ENCODE measurements around the gene HNRNPA0.

The HNRNPA0 gene

GRCh38 chr5:137706841-137707240, 47.3 kb downstream of the HNRNPA0 start:
- H2BK15ac ChIP-seq (ENCODE audit: low read depth, poor library complexity, severe bottlenecking), result no peak overlapping the region
- no peak overlapping the region for H3K23ac ChIP-seq (ENCODE audit: low read length in 2 of 2)
- no peak overlapping the region for H2AFZ ChIP-seq (ENCODE audit: low read depth, low read length)
- H3K14ac ChIP-seq (ENCODE audit: low read length in 2 of 2), result no peak overlapping the region
- no peak overlapping the region for H3K18ac ChIP-seq (ENCODE audit: low read depth in 1 of 2, low read length in 2 of 2)
- no peaks in the 10 kb centered on the region for H3K9me3 ChIP-seq (ENCODE audit: control insufficient read depth, low read length)
- no peak overlapping the region for H3K4me2 ChIP-seq (ENCODE audit: low read length, poor library complexity, severe bottlenecking)
- no peak for DNase-seq
- H4K91ac ChIP-seq (ENCODE audit: low read length), result no peak overlapping the region
- H4K8ac ChIP-seq (ENCODE audit: low read length), result no peak overlapping the region
- no peaks in the 10 kb centered on the region for H3K79me1 ChIP-seq (replicated peaks; ENCODE audit: low read length, poor library complexity, severe bottlenecking)
- H2AK5ac ChIP-seq (ENCODE audit: low read length, severe bottlenecking), result no peak overlapping the region
- H2BK5ac ChIP-seq (ENCODE audit: low read depth, low read length, poor library complexity, severe bottlenecking), result no peak overlapping the region
- no peak overlapping the region for H2BK12ac ChIP-seq (ENCODE audit: low read length in 2 of 2)
- no peak overlapping the region for H3K9ac ChIP-seq (ENCODE audit: low read length)
- no peaks in the 10 kb centered on the region for H3K27me3 ChIP-seq (ENCODE audit: control insufficient read depth in 1 of 2, insufficient read depth in 1 of 2, low read length in 2 of 2)
- no peak overlapping the region for H3K27ac ChIP-seq (ENCODE audit: low read length, poor library complexity, severe bottlenecking)
- 48% methylated on average over 1 of the region's 2 CpGs for WGBS
- H3K4ac ChIP-seq (ENCODE audit: low read depth in 1 of 2, low read length in 2 of 2), result no peak overlapping the region
- H3K4me3 ChIP-seq (ENCODE audit: insufficient read depth in 1 of 2, low read depth in 1 of 2, low read length in 2 of 2), result no peak overlapping the region
- no peak overlapping the region for H2BK120ac ChIP-seq (ENCODE audit: low read depth, low read length)
- no peaks in the 10 kb centered on the region for H3K4me1 ChIP-seq (ENCODE audit: control insufficient read depth, insufficient read depth, low read depth, low read length)
- peaks cover 3% of the 10 kb centered on the region in 2 experiments for H3K36me3 ChIP-seq (ENCODE audit: control insufficient read depth in 1 of 2, insufficient read depth in 2 of 2, low read depth in 1 of 2, low read length in 2 of 2)

GRCh38 chr5:137705106-137705505, 49.1 kb downstream of the HNRNPA0 start:
- H3K27ac ChIP-seq (ENCODE audit: low read length, poor library complexity, severe bottlenecking), result no peak overlapping the region
- no peak overlapping the region for H3K4me2 ChIP-seq (ENCODE audit: low read length, poor library complexity, severe bottlenecking)
- no peak overlapping the region for H4K91ac ChIP-seq (ENCODE audit: low read length)
- H4K8ac ChIP-seq (ENCODE audit: low read length), result no peak overlapping the region
- H3K36me3 ChIP-seq (ENCODE audit: control insufficient read depth in 1 of 2, insufficient read depth in 2 of 2, low read depth in 1 of 2, low read length in 2 of 2), result peaks cover 3% of the 10 kb centered on the region in 2 experiments
- no peak overlapping the region for H3K14ac ChIP-seq (ENCODE audit: low read length in 2 of 2)
- H2AFZ ChIP-seq (ENCODE audit: low read depth, low read length), result no peak overlapping the region
- H2BK5ac ChIP-seq (ENCODE audit: low read depth, low read length, poor library complexity, severe bottlenecking), result no peak overlapping the region
- H3K79me1 ChIP-seq (replicated peaks; ENCODE audit: low read length, poor library complexity, severe bottlenecking), result no peaks in the 10 kb centered on the region
- H3K9me3 ChIP-seq (ENCODE audit: control insufficient read depth, low read length), result no peaks in the 10 kb centered on the region
- H3K4ac ChIP-seq (ENCODE audit: low read depth in 1 of 2, low read length in 2 of 2), result no peak overlapping the region
- no peak overlapping the region for H2BK120ac ChIP-seq (ENCODE audit: low read depth, low read length)
- no peak overlapping the region for H2AK5ac ChIP-seq (ENCODE audit: low read length, severe bottlenecking)
- H3K27me3 ChIP-seq (ENCODE audit: control insufficient read depth in 1 of 2, insufficient read depth in 1 of 2, low read length in 2 of 2), result no peaks in the 10 kb centered on the region
- no peak overlapping the region for H3K18ac ChIP-seq (ENCODE audit: low read depth in 1 of 2, low read length in 2 of 2)
- H3K9ac ChIP-seq (ENCODE audit: low read length), result no peak overlapping the region
- H3K4me1 ChIP-seq (ENCODE audit: control insufficient read depth, insufficient read depth, low read depth, low read length), result no peaks in the 10 kb centered on the region
- no peak overlapping the region for H2BK15ac ChIP-seq (ENCODE audit: low read depth, poor library complexity, severe bottlenecking)
- no peak for DNase-seq
- H3K23ac ChIP-seq (ENCODE audit: low read length in 2 of 2), result no peak overlapping the region
- H3K4me3 ChIP-seq (ENCODE audit: insufficient read depth in 1 of 2, low read depth in 1 of 2, low read length in 2 of 2), result no peak overlapping the region
- H2BK12ac ChIP-seq (ENCODE audit: low read length in 2 of 2), result no peak overlapping the region

- Histone ChIP-seq H3K4me3 (ENCODE audit: insufficient read depth in 1 of 2, low read depth in 1 of 2, low read length in 2 of 2) (no peak overlapping the region), H2BK5ac (ENCODE audit: low read depth, low read length, poor library complexity, severe bottlenecking) (no peak overlapping the region), H2BK12ac (ENCODE audit: low read length in 2 of 2) (no peak overlapping the region), H3K79me1 (replicated peaks; ENCODE audit: low read length, poor library complexity, severe bottlenecking) (no peaks in the 10 kb centered on the region), H3K4ac (ENCODE audit: low read depth in 1 of 2, low read length in 2 of 2) (no peak overlapping the region), H3K23ac (ENCODE audit: low read length in 2 of 2) (no peak overlapping the region), H2AFZ (ENCODE audit: low read depth, low read length) (no peak overlapping the region), H3K27me3 (ENCODE audit: control insufficient read depth in 1 of 2, insufficient read depth in 1 of 2, low read length in 2 of 2) (no peaks in the 10 kb centered on the region), H3K14ac (ENCODE audit: low read length in 2 of 2) (no peak overlapping the region), H4K91ac (ENCODE audit: low read length) (no peak overlapping the region), H3K27ac (ENCODE audit: low read length, poor library complexity, severe bottlenecking) (no peak overlapping the region), H2AK5ac (ENCODE audit: low read length, severe bottlenecking) (no peak overlapping the region), H2BK15ac (ENCODE audit: low read depth, poor library complexity, severe bottlenecking) (no peak overlapping the region), H3K9ac (ENCODE audit: low read length) (no peak overlapping the region), H3K4me2 (ENCODE audit: low read length, poor library complexity, severe bottlenecking) (no peak overlapping the region), H3K36me3 (ENCODE audit: control insufficient read depth in 1 of 2, insufficient read depth in 2 of 2, low read depth in 1 of 2, low read length in 2 of 2) (no peaks in the 10 kb centered on the region), H3K4me1 (ENCODE audit: control insufficient read depth, insufficient read depth, low read depth, low read length) (peaks cover 4% of the 10 kb centered on the region), H3K18ac (ENCODE audit: low read depth in 1 of 2, low read length in 2 of 2) (no peak overlapping the region), H4K8ac (ENCODE audit: low read length) (no peak overlapping the region), H3K9me3 (ENCODE audit: control insufficient read depth, low read length) (no peaks in the 10 kb centered on the region), H2BK120ac (ENCODE audit: low read depth, low read length) (no peak overlapping the region)
- WGBS, result 84% methylated on average over 5 of the region's 5 CpGs
- no peak for DNase-seq
These were observed 50.6 kb downstream of the HNRNPA0 start for GRCh38 chr5:137703565-137703964.

- Histone ChIP-seq H2BK5ac (ENCODE audit: low read depth, low read length, poor library complexity, severe bottlenecking) (no peak overlapping the region), H3K36me3 (ENCODE audit: control insufficient read depth in 1 of 2, insufficient read depth in 2 of 2, low read depth in 1 of 2, low read length in 2 of 2) (no peaks in the 10 kb centered on the region), H3K23ac (ENCODE audit: low read length in 2 of 2) (no peak overlapping the region), H3K79me1 (replicated peaks; ENCODE audit: low read length, poor library complexity, severe bottlenecking) (no peaks in the 10 kb centered on the region), H3K4ac (ENCODE audit: low read depth in 1 of 2, low read length in 2 of 2) (no peak overlapping the region), H3K4me2 (ENCODE audit: low read length, poor library complexity, severe bottlenecking) (no peak overlapping the region), H4K91ac (ENCODE audit: low read length) (no peak overlapping the region), H4K8ac (ENCODE audit: low read length) (no peak overlapping the region), H3K27me3 (ENCODE audit: control insufficient read depth in 1 of 2, insufficient read depth in 1 of 2, low read length in 2 of 2) (no peaks in the 10 kb centered on the region), H3K14ac (ENCODE audit: low read length in 2 of 2) (no peak overlapping the region), H2BK12ac (ENCODE audit: low read length in 2 of 2) (no peak overlapping the region), H3K9me3 (ENCODE audit: control insufficient read depth, low read length) (no peaks in the 10 kb centered on the region), H3K18ac (ENCODE audit: low read depth in 1 of 2, low read length in 2 of 2) (no peak overlapping the region), H2BK120ac (ENCODE audit: low read depth, low read length) (no peak overlapping the region), H2BK15ac (ENCODE audit: low read depth, poor library complexity, severe bottlenecking) (no peak overlapping the region), H3K9ac (ENCODE audit: low read length) (no peak overlapping the region), H2AK5ac (ENCODE audit: low read length, severe bottlenecking) (no peak overlapping the region), H3K27ac (ENCODE audit: low read length, poor library complexity, severe bottlenecking) (no peak overlapping the region), H3K4me1 (ENCODE audit: control insufficient read depth, insufficient read depth, low read depth, low read length) (peaks cover 5% of the 10 kb centered on the region), H3K4me3 (ENCODE audit: insufficient read depth in 1 of 2, low read depth in 1 of 2, low read length in 2 of 2) (no peak overlapping the region), H2AFZ (ENCODE audit: low read depth, low read length) (no peak overlapping the region)
- WGBS, result 83% methylated on average over 2 of the region's 3 CpGs
- no peak for DNase-seq
These were observed 53.9 kb downstream of the HNRNPA0 start for GRCh38 chr5:137700282-137700680.
